Measurements from ENCODE around the gene TRIM24.
"Not testable (repeated sequence)": the region's sequence is repeated elsewhere in the genome, so short reads cannot be mapped to it uniquely, and the experiment has no call there.

The TRIM24 gene

GRCh38 chr7:138495485-138495884 is 35.4 kb downstream of the TRIM24 start:
- no peak for DNase-seq

DNA sequence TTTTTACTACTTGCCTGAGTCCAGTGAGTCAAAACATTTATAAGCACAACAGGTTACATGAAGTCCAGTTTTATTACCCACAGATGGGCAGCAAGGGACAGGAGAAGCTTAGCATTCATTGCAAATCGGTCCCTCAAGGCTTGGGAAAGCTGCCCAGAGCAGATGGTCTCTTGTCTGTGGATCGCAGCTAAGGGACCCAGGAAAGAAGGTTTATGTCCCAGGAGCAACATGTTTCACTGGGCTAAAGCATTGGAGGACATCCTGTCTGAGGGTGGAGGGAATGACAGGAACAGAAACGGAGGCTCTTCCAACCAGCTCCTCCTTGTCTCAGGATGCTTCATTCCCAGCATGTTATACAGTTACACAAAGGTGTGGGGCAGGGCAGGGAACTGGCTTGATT is 39.3 kb downstream of the TRIM24 start:
- DNase-seq = no peak

DNA sequence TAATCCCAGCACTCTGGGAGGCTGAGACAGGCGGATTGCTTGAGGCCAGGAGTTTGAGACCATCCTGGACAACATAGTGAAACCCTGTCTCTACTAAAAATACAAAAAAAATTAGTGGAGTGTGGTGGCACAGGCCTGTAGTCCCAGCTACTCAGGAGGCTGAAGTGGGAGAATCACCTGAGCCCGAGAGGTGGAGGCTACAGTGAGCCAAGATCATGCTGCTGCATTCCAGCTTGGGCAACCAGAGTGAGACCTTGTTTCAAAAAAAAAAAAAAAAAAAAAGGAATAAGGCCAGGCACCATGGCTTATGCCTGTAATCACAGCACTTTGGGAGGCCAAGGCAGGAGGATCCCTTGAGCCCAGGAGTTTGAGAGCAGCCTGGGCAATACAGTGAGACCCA is 40.2 kb downstream of the TRIM24 start:
- DNase-seq = not testable (repeated sequence)

DNA sequence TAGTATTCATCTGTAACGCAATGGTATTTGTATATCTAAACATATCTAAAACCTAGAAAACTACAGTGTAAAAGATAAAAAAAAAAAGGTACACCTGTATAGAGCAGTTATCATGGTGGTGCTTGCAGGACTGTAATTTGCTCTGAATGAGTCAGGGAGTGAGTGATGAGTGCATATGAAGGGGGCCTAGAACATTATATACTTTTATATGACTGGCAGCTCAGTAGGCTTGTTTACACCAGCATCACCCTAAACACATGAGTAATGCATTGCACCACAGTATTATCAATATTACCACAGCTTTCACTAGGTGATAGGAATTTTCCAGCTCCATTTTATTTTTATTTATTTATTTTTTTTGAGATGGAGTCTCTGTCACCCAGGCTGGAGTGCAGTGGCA is 40.8 kb downstream of the TRIM24 start:
- no peak for DNase-seq

- no peak for DNase-seq
These were observed 42.1 kb downstream of the TRIM24 start for GRCh38 chr7:138502023-138502767.

DNA sequence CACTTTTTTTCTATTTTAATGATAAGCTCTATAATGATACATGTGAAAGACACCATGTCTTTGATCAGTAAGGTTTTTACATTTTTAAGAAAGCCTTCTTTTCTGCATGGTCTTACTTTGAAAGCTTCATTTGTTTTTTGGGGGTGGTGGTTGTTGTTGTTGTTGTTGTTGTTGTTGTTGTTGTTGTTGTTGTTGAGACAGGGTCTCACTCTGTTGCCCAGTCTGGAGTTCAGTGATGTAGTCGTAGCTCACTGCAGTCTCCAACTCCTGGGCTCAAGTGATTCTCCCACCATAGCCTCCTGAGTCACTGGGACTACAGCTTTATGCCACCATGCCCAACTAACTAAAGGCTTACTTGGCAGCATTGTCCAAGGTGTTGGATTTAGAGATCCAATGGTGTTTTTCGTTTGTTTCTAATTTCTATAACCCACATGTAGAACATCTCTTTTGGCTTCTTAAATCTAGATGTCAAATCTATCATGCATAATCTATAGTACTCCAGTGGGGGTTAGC is 45.4 kb downstream of the TRIM24 start:
- DNase-seq = no peak

GRCh38 chr7:138506764-138507163 is 46.7 kb downstream of the TRIM24 start:
- no peak for DNase-seq

- no peak for DNase-seq
These were observed 49.9 kb downstream of the TRIM24 start for GRCh38 chr7:138510003-138510402.

- DNase-seq = no peak
These were observed 52.2 kb downstream of the TRIM24 start for GRCh38 chr7:138512092-138512858.

DNA sequence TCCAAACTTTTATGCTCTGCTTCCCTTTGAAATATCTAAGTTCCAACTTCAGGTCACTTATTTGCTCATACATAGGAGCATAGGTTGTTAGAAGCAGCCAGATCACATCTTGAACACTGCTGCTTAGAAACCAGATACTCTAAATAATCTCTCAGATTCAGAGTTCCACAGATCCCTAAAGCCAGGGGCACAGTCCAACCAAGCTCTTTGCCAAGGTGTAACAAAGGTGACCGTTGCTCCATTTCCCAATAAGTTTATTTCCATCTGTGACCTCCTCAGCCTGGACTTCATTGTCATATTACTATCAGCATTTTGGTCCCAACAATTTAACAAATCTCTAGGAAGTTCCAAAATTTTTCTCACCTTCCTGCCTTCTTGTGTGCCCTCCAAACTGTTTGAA is 52.8 kb downstream of the TRIM24 start:
- DNase-seq = no peak

GRCh38 chr7:138513344-138513871 is 53.3 kb downstream of the TRIM24 start:
- no peak for DNase-seq

GRCh38 chr7:138514044-138514443 is 54.0 kb downstream of the TRIM24 start:
- no peak for DNase-seq

- DNase-seq = no peak
These were observed 55.0 kb downstream of the TRIM24 start for GRCh38 chr7:138515001-138515528.

- DNase-seq = no peak
These were observed 59.2 kb downstream of the TRIM24 start for GRCh38 chr7:138519061-138519798.

GRCh38 chr7:138520742-138521141 is 60.7 kb downstream of the TRIM24 start:
- DNase-seq = no peak

- DNase-seq = no peak
These were observed 61.9 kb downstream of the TRIM24 start for GRCh38 chr7:138521837-138522461.

DNA sequence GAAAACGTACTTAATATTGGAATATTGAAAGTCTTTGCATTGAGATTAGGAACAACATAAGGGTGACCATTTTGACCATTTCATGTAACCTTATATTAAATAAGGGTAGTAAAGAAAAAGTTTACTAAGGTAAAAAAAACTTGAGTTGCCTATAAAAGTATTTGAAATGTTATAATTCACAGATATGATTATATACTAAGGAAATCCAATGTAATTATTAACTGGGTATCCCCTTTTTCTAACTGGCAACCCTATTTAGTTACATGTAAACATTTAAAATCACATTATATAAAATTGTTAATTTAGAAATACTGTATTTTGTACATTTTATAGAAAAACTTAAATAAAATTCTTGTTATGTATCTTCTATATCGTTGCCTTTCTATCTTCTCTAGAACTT is 64.2 kb downstream of the TRIM24 start:
- no peak for DNase-seq

DNA sequence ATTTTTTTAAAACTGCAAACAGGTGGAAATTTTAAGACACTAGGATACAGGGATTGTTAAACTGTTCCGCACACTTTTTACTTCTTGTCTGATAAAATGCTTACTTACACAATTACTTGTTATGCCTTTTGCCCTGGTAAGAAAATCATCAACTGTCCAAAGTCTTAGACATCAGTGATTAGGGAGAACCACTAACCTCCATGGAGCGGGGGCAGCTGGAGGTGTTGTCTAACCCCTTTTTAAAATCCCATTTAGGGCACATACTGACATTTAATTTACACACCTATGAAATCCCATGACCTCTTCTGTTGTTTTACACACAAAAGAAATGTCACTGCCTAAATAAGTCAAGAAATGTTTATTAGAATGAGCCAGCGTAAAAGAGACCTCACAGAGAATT is 65.7 kb downstream of the TRIM24 start:
- DNase-seq = no peak

GRCh38 chr7:138527746-138528223 is 67.7 kb downstream of the TRIM24 start:
- no peak for DNase-seq

GRCh38 chr7:138536833-138537232 is 76.8 kb downstream of the TRIM24 start:
- not testable (repeated sequence) for DNase-seq

DNA sequence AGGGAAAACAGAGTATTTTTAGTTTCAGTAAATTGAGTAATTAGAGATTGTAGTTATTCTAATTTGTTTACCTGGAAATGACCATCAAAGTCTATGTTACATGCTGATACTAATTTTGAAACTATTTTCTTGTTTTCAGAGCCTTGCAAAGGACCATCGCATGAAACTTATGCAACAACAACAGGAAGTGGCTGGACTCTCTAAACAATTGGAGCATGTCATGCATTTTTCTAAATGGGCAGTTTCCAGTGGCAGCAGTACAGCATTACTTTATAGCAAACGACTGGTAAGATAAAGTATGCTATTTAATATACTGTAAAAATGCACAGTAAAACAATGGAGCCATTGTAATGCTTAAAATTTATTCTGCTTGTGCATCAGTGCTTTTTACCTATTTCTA is 78.5 kb downstream of the TRIM24 start:
- DNase-seq = no peak

DNA sequence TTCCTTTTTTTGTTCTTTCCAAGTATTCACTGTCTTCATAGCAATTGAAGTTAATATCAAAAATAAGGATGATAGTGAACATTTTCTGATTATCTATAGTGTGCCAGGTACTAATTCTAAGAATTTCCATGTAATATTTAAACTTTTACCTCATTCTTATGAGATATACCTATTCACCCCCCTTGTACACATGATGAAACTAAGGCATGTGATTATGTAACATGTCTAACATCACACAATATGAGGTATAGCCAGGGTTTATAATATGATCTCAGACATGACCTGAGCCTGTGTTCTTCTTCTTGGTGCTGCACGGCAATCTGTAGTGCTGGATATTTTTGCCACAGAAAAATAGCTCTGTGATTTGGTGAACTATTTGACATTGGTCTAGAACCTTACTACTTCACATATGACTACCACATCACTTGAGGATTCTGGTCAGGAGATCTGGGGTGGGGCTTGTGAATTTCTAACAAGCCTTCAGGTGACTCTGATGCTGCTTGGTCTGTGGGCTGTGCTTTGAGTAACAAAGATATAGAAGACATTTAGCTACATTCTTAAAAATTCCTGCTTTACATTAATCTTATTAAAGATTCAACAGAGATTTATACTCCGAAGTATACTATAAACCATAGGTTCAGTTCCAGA is 79.1 kb downstream of the TRIM24 start:
- DNase-seq = no peak

Measured in CD4-positive, alpha-beta T cell treated with Interleukin-6 for 4 hours (primary cell).